NCI-H82 treated with DMSO at 0.1 percent for 48 hours (cell line): ENCODE results near the gene MYO1F.
"Not testable (repeated sequence)": the region's sequence is repeated elsewhere in the genome, so short reads cannot be mapped to it uniquely, and the experiment has no call there.

Experiments
- DNase-seq: peaks from one replicate; lab custom pipeline; 2025; ENCODE audit not compliant: unreplicated experiment; lab: John Stamatoyannopoulos, UW

The MYO1F gene

GRCh38 chr19:8567522-8568172 lies 9.6 kb downstream of the MYO1F start:
- DNase-seq, result no peak

GRCh38 chr19:8566855-8567254 lies 10.4 kb downstream of the MYO1F start:
- no peak for DNase-seq

GRCh38 chr19:8564866-8565265 lies 12.4 kb downstream of the MYO1F start:
- DNase-seq, result not testable (repeated sequence)

- no peak for DNase-seq
Measured at GRCh38 chr19:8561075-8561764, 16.0 kb downstream of the MYO1F start.

GRCh38 chr19:8558325-8558724 lies 18.9 kb downstream of the MYO1F start:
- no peak for DNase-seq

GRCh38 chr19:8557642-8558238 lies 19.5 kb downstream of the MYO1F start:
- no peak for DNase-seq

- DNase-seq, result not testable (repeated sequence)
Measured at GRCh38 chr19:8553729-8554128, 23.5 kb downstream of the MYO1F start.

GRCh38 chr19:8552810-8553209 lies 24.4 kb downstream of the MYO1F start:
- no peak for DNase-seq

GRCh38 chr19:8550070-8550469 lies 27.2 kb downstream of the MYO1F start:
- DNase-seq, result no peak

- DNase-seq, result no peak
Measured at GRCh38 chr19:8545743-8546142, 31.5 kb downstream of the MYO1F start.

- no peak for DNase-seq
Measured at GRCh38 chr19:8544168-8544567, 33.1 kb downstream of the MYO1F start.

- no peak for DNase-seq
Measured at GRCh38 chr19:8539621-8540149, 37.6 kb downstream of the MYO1F start.

- DNase-seq, result no peak
Measured at GRCh38 chr19:8537099-8537498, 40.1 kb downstream of the MYO1F start.

GRCh38 chr19:8536282-8536681 lies 41.0 kb downstream of the MYO1F start:
- DNase-seq, result no peak

- DNase-seq, result no peak
Measured at GRCh38 chr19:8532225-8532624, 45.0 kb downstream of the MYO1F start.

GRCh38 chr19:8531470-8531869 lies 45.8 kb downstream of the MYO1F start:
- no peak for DNase-seq

- DNase-seq, result no peak
Measured at GRCh38 chr19:8530061-8530679, 47.1 kb downstream of the MYO1F start.

GRCh38 chr19:8529369-8530006 lies 47.8 kb downstream of the MYO1F start:
- no peak for DNase-seq

- DNase-seq, result no peak
Measured at GRCh38 chr19:8528500-8528899, 48.7 kb downstream of the MYO1F start.

- DNase-seq, result peak; percentile 60
Measured at GRCh38 chr19:8526345-8527091, 50.7 kb downstream of the MYO1F start.

GRCh38 chr19:8525401-8525684 lies 51.9 kb downstream of the MYO1F start:
- no peak for DNase-seq
